Measurements from ENCODE around the gene CCNI2. TPM values are rescaled to one million over a fixed set of nuclear protein-coding genes. Genes with fewer than 3 reads are reported as not detected.

CCNI2 gene
- total and polyA plus RNA-seq, 2 donors (not counting 3 experiments of a cell fraction or from before 2014, with no cell fraction given) = 0.25 to 0.53 TPM

DNA sequence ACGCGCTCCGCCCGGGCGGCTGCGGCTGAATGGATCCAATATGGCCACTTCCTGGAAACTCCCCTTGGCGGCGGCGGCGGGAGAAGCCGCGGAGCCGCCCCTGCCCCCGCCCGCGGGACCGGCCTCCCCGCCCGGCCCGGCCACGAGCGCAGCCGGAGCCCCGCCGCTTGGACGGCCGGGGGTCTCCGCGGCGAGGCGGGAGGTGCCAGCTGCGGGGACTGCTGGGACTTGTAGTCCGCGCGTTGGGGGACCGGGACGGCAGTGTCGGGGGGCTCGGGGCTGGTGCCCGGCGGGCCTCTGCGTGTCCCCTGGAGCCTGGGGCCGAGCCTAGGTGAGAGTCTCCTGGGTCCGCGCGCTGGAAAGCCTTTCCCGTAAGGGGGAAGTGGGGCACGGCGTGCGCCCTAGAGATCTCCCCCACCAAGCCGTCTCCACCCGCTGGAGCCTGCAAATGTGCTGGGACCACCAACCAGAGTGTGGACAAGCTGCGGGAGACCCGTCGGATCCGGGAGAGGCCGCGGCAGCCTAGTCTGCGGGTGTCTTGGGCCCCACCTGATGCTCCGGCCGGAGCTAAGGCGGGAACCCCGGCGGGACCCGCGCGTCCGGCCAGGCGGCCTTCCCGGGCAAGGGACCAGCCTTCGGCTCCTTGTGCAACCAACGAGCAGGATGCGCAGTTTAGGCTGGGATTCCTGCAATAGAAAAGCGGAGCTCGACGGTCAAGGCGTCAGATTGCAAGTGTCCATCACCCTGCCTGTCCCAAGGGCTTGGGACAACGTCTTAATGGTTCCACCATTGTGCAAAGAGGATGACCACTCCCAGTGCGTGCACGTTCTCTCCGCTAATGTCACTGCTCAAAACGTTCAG, 30.2 kb downstream of the CCNI2 start, which contains the start of gene SEPTIN8:
Gene SEPTIN8, minus strand, starts transcription at position 31 of the 861 bp plus-strand sequence. CDS start 102 bp downstream, outside the sequence.
- Histone ChIP-seq H3K9ac (replicated peaks; ENCODE audit: extremely low read depth, insufficient read depth, low read length) (peak within 1 kb of the TSS; percentile 60), H3K4me3 (replicated peaks in 1 of 3; ENCODE audit: insufficient read depth in 1 of 3, low read depth in 1 of 3, low read length in 3 of 3) (peak within 1 kb of the TSS; percentile 52 to 75 (median 62)), H2AFZ (ENCODE audit: low read depth, low read length) (peak within 1 kb of the TSS; percentile 57), H3K9me1 (replicated peaks; ENCODE audit: control insufficient read depth, extremely low read depth, insufficient read depth, low read length) (no peaks in the 10 kb centered on the region), H3K79me2 (ENCODE audit: control insufficient read depth, insufficient read depth, low read length) (peaks cover 31% of the 10 kb centered on the region), H3K4me2 (ENCODE audit: insufficient read depth, low read length) (peak within 1 kb of the TSS; percentile 72), H3K36me3 (ENCODE audit: control insufficient read depth in 2 of 2, extremely low read depth in 1 of 2, insufficient read depth in 2 of 2, low read length in 2 of 2) (no peaks in the 10 kb centered on the region), H4K20me1 (replicated peaks; ENCODE audit: control insufficient read depth, extremely low read depth, insufficient read depth, low read length) (no peaks in the 10 kb centered on the region), H3K9me3 (replicated peaks; ENCODE audit: control insufficient read depth, insufficient read depth, low read length) (no peaks in the 10 kb centered on the region), H3K27me3 (ENCODE audit: control insufficient read depth in 2 of 2, insufficient read depth in 2 of 2, low read length in 2 of 2) (no peaks in the 10 kb centered on the region), H3K4me1 (ENCODE audit: control insufficient read depth, extremely low read depth, insufficient read depth, low read length) (peaks cover 26% of the 10 kb centered on the region), H3K27ac (ENCODE audit: insufficient read depth, low read depth, low read length) (peak within 1 kb of the TSS; percentile 35)
- DNase-seq (ENCODE audit: low read depth, low spot score) = peak; percentile 33
- intact Hi-C loops (cut with micrococcal nuclease) = loop anchor here (2.0 kb wide), 1 partner anchor 43 kb away; no protein-coding TSS in a partner anchor
- BruUV-seq (replicated peaks) = no TSS peak
- FAIRE-seq = peak; percentile 44
- POLR2A ChIA-PET = no interaction called here
- dilution Hi-C loops (cut with MboI; ENCODE audit: extremely low pct_ligation_motif_present, low sequenced_read_pairs) = no loop called here
- CTCF ChIA-PET = interaction anchor here (0.7 to 3.0 kb wide), 5 partner anchors 10 to 42 kb away, joined by 3 to 19 read pairs (median 5); no protein-coding TSS in a partner anchor
- no peak for TF ChIP-seq POLR2A (IDR thresholded peaks at IDR 0.05; ENCODE audit: low read depth, low read length)
- no peak for TF ChIP-seq FOS (IDR thresholded peaks at IDR 0.05; ENCODE audit: borderline replicate concordance, insufficient read depth, low read length)
- no peak for TF ChIP-seq EZH2 (IDR thresholded peaks at IDR 0.05; ENCODE audit: borderline replicate concordance, low read depth, low read length, severe bottlenecking)
- no peak for TF ChIP-seq JUN (IDR thresholded peaks at IDR 0.05; ENCODE audit: borderline replicate concordance, insufficient read depth, insufficient read length, low read depth)
- TF ChIP-seq GATA2 (IDR thresholded peaks at IDR 0.05; ENCODE audit: insufficient read depth, insufficient read length, low read depth, low read length) = no peak
- TF ChIP-seq, protein P1, sequence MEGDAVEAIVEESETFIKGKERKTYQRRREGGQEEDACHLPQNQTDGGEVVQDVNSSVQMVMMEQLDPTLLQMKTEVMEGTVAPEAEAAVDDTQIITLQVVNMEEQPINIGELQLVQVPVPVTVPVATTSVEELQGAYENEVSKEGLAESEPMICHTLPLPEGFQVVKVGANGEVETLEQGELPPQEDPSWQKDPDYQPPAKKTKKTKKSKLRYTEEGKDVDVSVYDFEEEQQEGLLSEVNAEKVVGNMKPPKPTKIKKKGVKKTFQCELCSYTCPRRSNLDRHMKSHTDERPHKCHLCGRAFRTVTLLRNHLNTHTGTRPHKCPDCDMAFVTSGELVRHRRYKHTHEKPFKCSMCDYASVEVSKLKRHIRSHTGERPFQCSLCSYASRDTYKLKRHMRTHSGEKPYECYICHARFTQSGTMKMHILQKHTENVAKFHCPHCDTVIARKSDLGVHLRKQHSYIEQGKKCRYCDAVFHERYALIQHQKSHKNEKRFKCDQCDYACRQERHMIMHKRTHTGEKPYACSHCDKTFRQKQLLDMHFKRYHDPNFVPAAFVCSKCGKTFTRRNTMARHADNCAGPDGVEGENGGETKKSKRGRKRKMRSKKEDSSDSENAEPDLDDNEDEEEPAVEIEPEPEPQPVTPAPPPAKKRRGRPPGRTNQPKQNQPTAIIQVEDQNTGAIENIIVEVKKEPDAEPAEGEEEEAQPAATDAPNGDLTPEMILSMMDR (IDR thresholded peaks at IDR 0.05; ENCODE audit: extremely low read depth in 1 of 2, insufficient read depth in 1 of 2, low read depth in 1 of 2, low read length in 2 of 2) = no peak
- no peak for TF ChIP-seq POLR2AphosphoS5 (IDR thresholded peaks at IDR 0.05; ENCODE audit: insufficient read depth, low read depth, low read length)
- TF ChIP-seq MYC (IDR thresholded peaks at IDR 0.05; ENCODE audit: low read depth, low read length) = no peak
- TF ChIP-seq, protein P2, sequence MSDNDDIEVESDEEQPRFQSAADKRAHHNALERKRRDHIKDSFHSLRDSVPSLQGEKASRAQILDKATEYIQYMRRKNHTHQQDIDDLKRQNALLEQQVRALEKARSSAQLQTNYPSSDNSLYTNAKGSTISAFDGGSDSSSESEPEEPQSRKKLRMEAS (IDR thresholded peaks at IDR 0.05; ENCODE audit: insufficient read depth, insufficient read length) = no peak
